Body of pancreas (tissue), 4 donors: Measurements from ENCODE around the gene SFXN5. TPM values are rescaled to one million over a fixed set of nuclear protein-coding genes. Genes with fewer than 3 reads are reported as not detected.

Source experiments
- ATAC-seq: fragments of 150-250 bp; one replicate; pipeline ENCODE4 v1.9.1; 2016
- DNase-seq, 4 donors: peaks; one replicate each; pipeline ENCODE4 v3.0.0-alpha.2; 2019
- H3K27ac ChIP-seq, 4 donors: fragments of 200-600 bp; sonication (generic); 1 replicate in 3 of 4; 2 replicates in 1 of 4; pipeline versions ENCODE4 v1.5.1 to v1.6.1; 2016 to 2019; ENCODE audit warnings: mild to moderate bottlenecking in 1 of 4, mixed read lengths in 1 of 4, moderate library complexity in 1 of 4
- H3K27me3 ChIP-seq, 2 donors: fragments of 200-600 bp; sonication (generic); one replicate each; pipeline ENCODE4 v1.6.0; 2016; ENCODE audit warnings: mild to moderate bottlenecking in 1 of 2
- H3K36me3 ChIP-seq, 2 donors: fragments of 200-600 bp; sonication (generic); replicated peaks in 1 of 2; 2 replicates each; pipeline ENCODE4 v1.5.1; 2016; ENCODE audit warnings: low read depth in 2 of 2; ENCODE audit not compliant: insufficient read depth in 1 of 2
- H3K4me1 ChIP-seq: fragments of 200-600 bp; sonication (generic); one replicate; pipeline ENCODE4 v1.6.0; 2016
- H3K4me3 ChIP-seq, 2 donors: fragments of 200-600 bp; sonication (generic); 1 replicate in 1 of 2; 2 replicates in 1 of 2; pipeline ENCODE4 v1.5.1; 2016 to 2019
- H3K9me3 ChIP-seq, 3 donors: fragments of 200-600 bp; sonication (generic); 1 replicate in 2 of 3; 2 replicates in 1 of 3; pipeline ENCODE4 v1.5.1; 2016
- CTCF ChIP-seq, 7 experiments: fragments of 450-650 bp in 4 of 7; fragments of 200-600 bp in 3 of 7; sonication (generic) in 3 of 7; IDR thresholded peaks; one replicate each; pipeline ENCODE4 v1.5.1; 2016 to 2019; ENCODE audit warnings: antibody characterized with exemption in 7 of 7
- POLR2A ChIP-seq, 3 donors: fragments of 450-650 bp; IDR thresholded peaks; one replicate each; pipeline ENCODE4 v1.6.1; 2016; ENCODE audit warnings: antibody characterized with exemption in 3 of 3, mild to moderate bottlenecking in 2 of 3
- WGBS, 2 donors: methylation state at CpG; one replicate each; pipeline ENCODE4 v1.1.5; 2017; 5-methylcytosine and 5-hydroxymethylcytosine counted together
- intact Hi-C: fragments of 100-400 bp; cut with DNase I; formaldehyde crosslinking; loops from one replicate; pipeline ENCODE4 v1.15.1; 2023
- total RNA-seq, 2 donors: library from RNA; depleted of rRNA; stranded (reverse); fragments of >200 nt; gene quantifications; one replicate each; pipeline ENCODE4 v1.1.0, GENCODE V29; 2016

SFXN5 gene
- total RNA-seq, 2 donors from 2014 or later: 4.3 to 5.4 TPM

- no peak overlapping the region for H3K4me3 ChIP-seq
- no peak for ATAC-seq
- H3K9me3 ChIP-seq: no peaks in the 10 kb centered on the region
- intact Hi-C loops: no loop called here
- H3K4me1 ChIP-seq: peaks cover 41% of the 10 kb centered on the region
- WGBS, 2 donors: 59 to 66% methylated on average over 3 to 4 of the region's 4 CpGs
- TF ChIP-seq CTCF (IDR thresholded peaks at IDR 0.05) (no peak), POLR2A (IDR thresholded peaks at IDR 0.05) (no peak)
- H3K27ac ChIP-seq: peak overlapping the region; percentile 8 to 92 (median 90)
- no peaks in the 10 kb centered on the region for H3K36me3 ChIP-seq
- no peaks in the 10 kb centered on the region for H3K27me3 ChIP-seq
- no peak for DNase-seq
These were observed 38.9 kb upstream of the SFXN5 start for GRCh38 chr2:73110168-73111072.

GRCh38 chr2:73109431-73110167 lies 38.1 kb upstream of the SFXN5 start:
- WGBS, 2 donors: 77 to 82% methylated on average over 5 of the region's 5 CpGs
- Histone ChIP-seq H3K27ac (peak overlapping the region in 1 of 4 donors; percentile 92), H3K4me3 (no peak overlapping the region), H3K9me3 (no peaks in the 10 kb centered on the region), H3K36me3 (no peaks in the 10 kb centered on the region), H3K27me3 (no peaks in the 10 kb centered on the region), H3K4me1 (peaks cover 41% of the 10 kb centered on the region)
- ATAC-seq (no peak), DNase-seq (no peak)
- TF ChIP-seq CTCF (IDR thresholded peaks at IDR 0.05) (no peak), POLR2A (IDR thresholded peaks at IDR 0.05) (no peak)
- intact Hi-C loops: no loop called here

GRCh38 chr2:73107211-73107926 lies 35.9 kb upstream of the SFXN5 start:
- H3K36me3 ChIP-seq: no peaks in the 10 kb centered on the region
- ATAC-seq (no peak), DNase-seq (peak in 3 of 4 donors; percentile 46 to 48 (median 47))
- no peaks in the 10 kb centered on the region for H3K9me3 ChIP-seq
- H3K27me3 ChIP-seq: no peaks in the 10 kb centered on the region
- WGBS, 2 donors: 31 to 34% methylated on average over 10 to 12 of the region's 12 CpGs
- intact Hi-C loops: no loop called here
- no peak for TF ChIP-seq CTCF (IDR thresholded peaks at IDR 0.05)
- TF ChIP-seq POLR2A (IDR thresholded peaks at IDR 0.05): no peak
- H3K4me1 ChIP-seq: peaks cover 46% of the 10 kb centered on the region
- H3K4me3 ChIP-seq: no peak overlapping the region
- peak overlapping the region in 1 of 4 donors; percentile 1 for H3K27ac ChIP-seq

GRCh38 chr2:73106791-73107190 lies 35.3 kb upstream of the SFXN5 start:
- no peak overlapping the region for H3K27ac ChIP-seq

More at GRCh38 chr2:73106791-73107190, 35.3 kb upstream of the SFXN5 start:
- H3K36me3 ChIP-seq: no peaks in the 10 kb centered on the region
- ATAC-seq: no peak
- H3K4me1 ChIP-seq: peaks cover 42% of the 10 kb centered on the region
- TF ChIP-seq CTCF (IDR thresholded peaks at IDR 0.05) (no peak), POLR2A (IDR thresholded peaks at IDR 0.05) (no peak)
- no peak for DNase-seq
- H3K4me3 ChIP-seq: no peak overlapping the region
- no peaks in the 10 kb centered on the region for H3K27me3 ChIP-seq
- WGBS, 2 donors: 56 to 69% methylated on average over 2 to 3 of the region's 3 CpGs
- no peaks in the 10 kb centered on the region for H3K9me3 ChIP-seq
- intact Hi-C loops: no loop called here
